ENCODE measurements around the gene KCNH4.

GRCh38 chr17:42132941-42133340 is 48.0 kb downstream of the KCNH4 start:
- no peak for TF ChIP-seq CTCF (conservative IDR thresholded peaks at IDR 0.05; ENCODE audit: low read length)
- no peak for TF ChIP-seq EZH2phosphoT487 (IDR thresholded peaks at IDR 0.05; ENCODE audit: borderline replicate concordance, low read depth, low read length)

All from OCI-LY7 (cell line).